GM23338 (cell line): ENCODE results near the gene CTDSP2.

ENCODE experiments used
- CREB1 ChIP-seq: fragments of 250-450 bp; sonication (Bioruptor Pico); IDR thresholded peaks from 2 replicates; pipeline ENCODE4 v1.5.0; 2020; ENCODE audit warnings: low read depth, mild to moderate bottlenecking, moderate library complexity
- EZH2 ChIP-seq: fragments of 200-600 bp; sonication (generic); IDR thresholded peaks from one replicate; pipeline ENCODE4 v1.8.0; 2017; ENCODE audit warnings: antibody characterized with exemption, mild to moderate bottlenecking, low read depth; ENCODE audit not compliant: unreplicated experiment
- EZH2phosphoT487 ChIP-seq: fragments of 200-600 bp; sonication (generic); IDR thresholded peaks from one replicate; pipeline ENCODE4 v1.8.1; 2018; ENCODE audit warnings: antibody characterized with exemption; ENCODE audit not compliant: unreplicated experiment
- JUNB ChIP-seq: IDR thresholded peaks from one replicate; pipeline ENCODE4 v1.6.1; 2016; ENCODE audit warnings: antibody characterized with exemption; ENCODE audit not compliant: unreplicated experiment
- NANOG ChIP-seq: IDR thresholded peaks from 2 replicates; pipeline ENCODE4 v1.6.1; 2016; ENCODE audit warnings: antibody characterized with exemption, borderline replicate concordance
- POLR2AphosphoS5 ChIP-seq: IDR thresholded peaks from 2 replicates; pipeline ENCODE4 v1.6.1; 2016; ENCODE audit warnings: antibody characterized with exemption, low read depth
- STAT1 ChIP-seq: IDR thresholded peaks from one replicate; pipeline ENCODE4 v1.6.1; 2016; ENCODE audit warnings: antibody characterized with exemption; ENCODE audit not compliant: unreplicated experiment
- TF ChIP-seq, protein P1 (sequence below), 2 experiments: fragments of 200-600 bp in 1 of 2; sonication (generic) in 1 of 2; conservative IDR thresholded peaks; 2 replicates each; pipeline versions ENCODE4 v1.5.1 to v1.6.1; 2016 to 2017; ENCODE audit warnings: antibody characterized with exemption in 2 of 2, low read depth in 2 of 2, mild to moderate bottlenecking in 2 of 2, moderate library complexity in 1 of 2
- TF ChIP-seq, protein P2 (sequence below): IDR thresholded peaks from one replicate; pipeline ENCODE4 v1.6.1; 2018; ENCODE audit warnings: antibody characterized with exemption; ENCODE audit not compliant: unreplicated experiment
- TF ChIP-seq, protein P3 (sequence below): IDR thresholded peaks from 2 replicates; pipeline ENCODE4 v1.6.1; 2016; ENCODE audit warnings: antibody characterized with exemption

DNA sequence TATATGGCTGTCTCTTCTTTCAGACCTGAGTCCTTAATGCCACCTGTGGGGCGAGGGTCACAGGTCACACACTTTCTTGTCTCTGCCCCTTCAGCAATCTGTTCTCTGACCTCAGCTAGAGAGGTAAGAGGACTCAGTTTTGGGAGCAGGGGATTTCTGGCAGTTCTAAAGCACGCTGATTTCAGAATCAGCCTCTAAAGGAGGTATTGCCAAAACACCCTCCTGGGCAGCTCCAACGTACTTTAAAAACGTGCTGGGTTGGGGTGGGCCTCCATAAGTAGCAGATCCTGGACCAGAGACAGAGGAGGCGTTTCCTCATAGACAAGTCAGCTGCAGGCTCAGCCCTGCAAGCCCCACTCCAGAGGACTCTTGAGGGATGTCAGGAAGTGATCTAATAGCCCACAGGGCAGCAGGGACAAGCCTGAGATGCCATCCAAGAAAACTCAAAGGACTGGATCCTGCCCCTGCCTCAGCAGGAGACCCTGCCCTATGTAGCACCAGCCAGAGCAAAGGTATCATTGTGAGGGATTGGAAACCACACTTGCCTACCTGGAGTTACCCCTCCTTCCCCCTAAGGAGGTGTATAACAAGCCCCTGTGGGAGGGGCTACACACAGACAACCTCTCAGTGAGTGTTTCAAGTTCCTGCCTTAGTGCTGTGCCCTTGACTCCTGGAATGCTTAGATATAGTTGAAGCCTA, 8.5 kb downstream of the CTDSP2 start:
- TF ChIP-seq, protein P1, sequence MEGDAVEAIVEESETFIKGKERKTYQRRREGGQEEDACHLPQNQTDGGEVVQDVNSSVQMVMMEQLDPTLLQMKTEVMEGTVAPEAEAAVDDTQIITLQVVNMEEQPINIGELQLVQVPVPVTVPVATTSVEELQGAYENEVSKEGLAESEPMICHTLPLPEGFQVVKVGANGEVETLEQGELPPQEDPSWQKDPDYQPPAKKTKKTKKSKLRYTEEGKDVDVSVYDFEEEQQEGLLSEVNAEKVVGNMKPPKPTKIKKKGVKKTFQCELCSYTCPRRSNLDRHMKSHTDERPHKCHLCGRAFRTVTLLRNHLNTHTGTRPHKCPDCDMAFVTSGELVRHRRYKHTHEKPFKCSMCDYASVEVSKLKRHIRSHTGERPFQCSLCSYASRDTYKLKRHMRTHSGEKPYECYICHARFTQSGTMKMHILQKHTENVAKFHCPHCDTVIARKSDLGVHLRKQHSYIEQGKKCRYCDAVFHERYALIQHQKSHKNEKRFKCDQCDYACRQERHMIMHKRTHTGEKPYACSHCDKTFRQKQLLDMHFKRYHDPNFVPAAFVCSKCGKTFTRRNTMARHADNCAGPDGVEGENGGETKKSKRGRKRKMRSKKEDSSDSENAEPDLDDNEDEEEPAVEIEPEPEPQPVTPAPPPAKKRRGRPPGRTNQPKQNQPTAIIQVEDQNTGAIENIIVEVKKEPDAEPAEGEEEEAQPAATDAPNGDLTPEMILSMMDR (conservative IDR thresholded peaks at IDR 0.05; ENCODE audit: low read depth in 2 of 2), result no peak
- TF ChIP-seq EZH2phosphoT487 (no peak), POLR2AphosphoS5 (no peak), JUNB (no peak), EZH2 (no peak), STAT1 (no peak), CREB1 (CRISPR knock-in tag) (no peak), NANOG (no peak)
- TF ChIP-seq, protein P2, sequence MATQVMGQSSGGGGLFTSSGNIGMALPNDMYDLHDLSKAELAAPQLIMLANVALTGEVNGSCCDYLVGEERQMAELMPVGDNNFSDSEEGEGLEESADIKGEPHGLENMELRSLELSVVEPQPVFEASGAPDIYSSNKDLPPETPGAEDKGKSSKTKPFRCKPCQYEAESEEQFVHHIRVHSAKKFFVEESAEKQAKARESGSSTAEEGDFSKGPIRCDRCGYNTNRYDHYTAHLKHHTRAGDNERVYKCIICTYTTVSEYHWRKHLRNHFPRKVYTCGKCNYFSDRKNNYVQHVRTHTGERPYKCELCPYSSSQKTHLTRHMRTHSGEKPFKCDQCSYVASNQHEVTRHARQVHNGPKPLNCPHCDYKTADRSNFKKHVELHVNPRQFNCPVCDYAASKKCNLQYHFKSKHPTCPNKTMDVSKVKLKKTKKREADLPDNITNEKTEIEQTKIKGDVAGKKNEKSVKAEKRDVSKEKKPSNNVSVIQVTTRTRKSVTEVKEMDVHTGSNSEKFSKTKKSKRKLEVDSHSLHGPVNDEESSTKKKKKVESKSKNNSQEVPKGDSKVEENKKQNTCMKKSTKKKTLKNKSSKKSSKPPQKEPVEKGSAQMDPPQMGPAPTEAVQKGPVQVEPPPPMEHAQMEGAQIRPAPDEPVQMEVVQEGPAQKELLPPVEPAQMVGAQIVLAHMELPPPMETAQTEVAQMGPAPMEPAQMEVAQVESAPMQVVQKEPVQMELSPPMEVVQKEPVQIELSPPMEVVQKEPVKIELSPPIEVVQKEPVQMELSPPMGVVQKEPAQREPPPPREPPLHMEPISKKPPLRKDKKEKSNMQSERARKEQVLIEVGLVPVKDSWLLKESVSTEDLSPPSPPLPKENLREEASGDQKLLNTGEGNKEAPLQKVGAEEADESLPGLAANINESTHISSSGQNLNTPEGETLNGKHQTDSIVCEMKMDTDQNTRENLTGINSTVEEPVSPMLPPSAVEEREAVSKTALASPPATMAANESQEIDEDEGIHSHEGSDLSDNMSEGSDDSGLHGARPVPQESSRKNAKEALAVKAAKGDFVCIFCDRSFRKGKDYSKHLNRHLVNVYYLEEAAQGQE, result no peak
- TF ChIP-seq, protein P3, sequence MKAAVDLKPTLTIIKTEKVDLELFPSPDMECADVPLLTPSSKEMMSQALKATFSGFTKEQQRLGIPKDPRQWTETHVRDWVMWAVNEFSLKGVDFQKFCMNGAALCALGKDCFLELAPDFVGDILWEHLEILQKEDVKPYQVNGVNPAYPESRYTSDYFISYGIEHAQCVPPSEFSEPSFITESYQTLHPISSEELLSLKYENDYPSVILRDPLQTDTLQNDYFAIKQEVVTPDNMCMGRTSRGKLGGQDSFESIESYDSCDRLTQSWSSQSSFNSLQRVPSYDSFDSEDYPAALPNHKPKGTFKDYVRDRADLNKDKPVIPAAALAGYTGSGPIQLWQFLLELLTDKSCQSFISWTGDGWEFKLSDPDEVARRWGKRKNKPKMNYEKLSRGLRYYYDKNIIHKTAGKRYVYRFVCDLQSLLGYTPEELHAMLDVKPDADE, result no peak
